OCI-M2 (cell line): ENCODE data around the gene TSPAN32.
"Not testable (repeated sequence)": the region's sequence is repeated elsewhere in the genome, so short reads cannot be mapped to it uniquely, and the experiment has no call there.

Experiments
- DNase-seq: peaks from one replicate; lab custom pipeline; 2025; ENCODE audit not compliant: unreplicated experiment; lab: John Stamatoyannopoulos, UW

TSPAN32 gene

DNA sequence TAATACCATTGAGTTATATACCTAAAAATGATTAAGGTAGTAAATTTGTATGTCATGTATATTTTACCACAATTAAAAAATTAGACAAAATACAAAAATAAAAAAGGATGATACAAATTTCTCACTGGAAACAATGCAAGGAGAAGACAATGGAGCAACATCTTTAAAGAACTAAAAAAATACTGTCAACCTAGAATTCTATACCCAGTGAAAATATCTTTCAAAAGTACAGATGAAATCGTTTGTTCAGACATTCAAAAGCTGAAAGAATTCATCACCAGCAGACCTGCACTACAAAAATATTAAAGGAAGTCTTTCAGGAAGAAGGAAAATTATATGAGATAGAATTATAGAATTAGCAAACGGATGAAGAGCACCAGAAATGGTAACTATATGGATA, 21.6 kb upstream of the TSPAN32 start:
- DNase-seq: no peak

- not testable (repeated sequence) for DNase-seq
Measured at GRCh38 chr11:2286350-2286749, 15.5 kb upstream of the TSPAN32 start.

DNA sequence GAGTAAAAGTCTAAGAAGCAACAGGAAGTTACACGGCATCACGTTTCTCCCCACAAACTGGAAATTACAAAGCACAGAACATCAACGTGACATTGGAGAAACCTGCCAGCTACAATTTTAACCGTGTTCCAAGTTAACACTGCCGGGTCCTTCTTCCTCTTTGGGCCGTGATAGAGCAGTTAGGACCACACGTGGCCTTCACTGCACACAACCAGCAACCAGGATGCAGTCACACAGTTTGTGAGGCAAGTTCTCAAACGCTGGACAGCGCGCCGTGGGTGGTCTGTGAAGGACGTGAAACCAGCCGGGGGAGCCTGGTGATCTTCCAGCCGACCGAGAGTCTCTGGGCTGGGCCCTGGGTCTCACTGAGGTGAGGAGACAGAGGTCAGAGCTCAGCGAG, 14.7 kb upstream of the TSPAN32 start:
- DNase-seq: no peak

DNA sequence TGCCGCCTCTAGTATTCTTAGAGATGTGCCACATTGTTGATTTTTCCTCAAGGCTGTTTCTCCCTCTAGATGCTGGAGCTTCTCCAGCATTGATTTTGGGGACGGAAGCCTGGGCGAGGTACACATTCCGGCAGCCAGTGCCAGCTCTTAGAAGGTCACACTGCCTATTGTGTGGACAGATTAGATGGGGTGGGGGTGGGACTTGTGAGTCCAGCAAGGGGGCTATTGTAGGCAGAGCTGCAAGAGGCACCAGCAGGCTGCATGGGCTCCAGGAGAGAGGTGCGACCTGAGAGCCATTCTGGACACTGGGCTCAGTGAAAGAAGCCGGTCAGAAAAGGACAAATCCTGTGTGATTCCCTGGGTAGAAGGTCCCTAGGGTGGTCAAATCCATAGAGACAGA, 12.5 kb upstream of the TSPAN32 start:
- DNase-seq: no peak

GRCh38 chr11:2289859-2290258, 12.0 kb upstream of the TSPAN32 start:
- DNase-seq: no peak

DNA sequence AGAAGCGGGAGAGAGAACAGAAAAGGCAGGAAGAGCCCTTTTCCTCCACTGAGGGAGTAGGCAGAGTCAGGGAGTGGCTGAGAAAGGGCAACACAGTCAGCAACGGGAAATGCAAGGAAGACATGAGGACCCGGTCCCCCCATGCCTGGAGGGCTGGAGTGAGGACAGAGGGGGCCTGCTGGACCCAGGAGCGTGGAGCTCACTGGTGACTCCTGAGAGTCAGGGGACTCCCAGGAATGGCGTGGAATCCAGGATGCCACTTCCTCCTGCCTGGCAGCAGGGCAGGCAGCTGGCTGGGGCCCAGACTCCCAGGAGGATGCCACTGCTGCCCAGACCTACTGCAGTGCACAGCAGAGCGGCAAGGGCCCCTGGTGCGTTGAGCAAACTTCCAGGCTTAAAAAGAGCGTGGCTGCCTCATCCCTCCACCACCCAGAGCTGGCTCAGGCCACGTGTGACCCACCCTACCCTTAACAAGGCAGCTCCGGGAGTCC, 11.4 kb upstream of the TSPAN32 start:
- no peak for DNase-seq

- no peak for DNase-seq
Measured at GRCh38 chr11:2293531-2293971, 8.3 kb upstream of the TSPAN32 start.

DNA sequence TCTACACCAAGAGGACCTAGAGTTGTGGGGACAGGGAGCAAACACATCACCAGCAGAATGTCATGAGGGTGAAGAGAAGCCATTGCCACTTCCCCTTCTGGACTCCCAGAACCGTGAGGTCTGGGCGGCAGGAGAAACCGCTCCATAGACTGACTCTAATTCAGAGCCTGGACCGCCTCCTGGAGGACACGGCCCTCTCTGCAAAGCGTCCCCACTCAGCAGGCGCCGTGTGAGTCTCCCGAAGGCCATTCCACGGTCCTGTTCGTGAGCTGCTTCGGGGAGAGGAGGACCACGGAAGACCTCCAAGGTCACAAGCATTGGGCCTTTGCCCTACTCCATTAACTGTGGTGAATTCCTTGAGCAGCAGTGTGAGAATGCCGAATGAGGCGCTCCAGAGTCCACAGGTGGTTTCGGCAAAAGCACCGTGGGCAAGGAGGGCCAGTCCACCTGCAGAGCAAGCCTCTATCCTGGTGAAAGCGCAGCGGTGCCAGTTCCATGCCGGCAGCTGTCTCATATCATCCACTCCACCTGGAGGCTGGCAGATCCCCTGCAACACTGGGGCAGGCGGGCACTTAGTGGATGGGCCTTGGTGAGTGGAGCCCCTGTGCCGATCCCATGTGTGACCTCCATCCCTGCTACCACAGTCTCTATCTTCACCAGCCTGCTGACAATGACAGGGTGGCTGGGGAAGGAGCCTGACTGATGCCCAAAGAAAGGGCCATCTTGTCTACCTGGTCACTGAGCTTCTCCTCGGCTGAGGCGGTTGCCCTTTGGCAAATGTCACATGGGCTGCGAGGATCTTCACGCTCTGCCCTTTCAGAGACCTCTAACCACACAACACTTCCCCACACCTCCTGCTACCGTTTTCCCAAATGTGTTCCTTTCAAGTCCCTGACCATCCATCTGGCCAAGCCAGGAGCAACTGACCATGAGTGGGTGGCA, 7.6 kb upstream of the TSPAN32 start:
- no peak for DNase-seq

- no peak for DNase-seq
Measured at GRCh38 chr11:2294926-2295290, 6.9 kb upstream of the TSPAN32 start.

DNA sequence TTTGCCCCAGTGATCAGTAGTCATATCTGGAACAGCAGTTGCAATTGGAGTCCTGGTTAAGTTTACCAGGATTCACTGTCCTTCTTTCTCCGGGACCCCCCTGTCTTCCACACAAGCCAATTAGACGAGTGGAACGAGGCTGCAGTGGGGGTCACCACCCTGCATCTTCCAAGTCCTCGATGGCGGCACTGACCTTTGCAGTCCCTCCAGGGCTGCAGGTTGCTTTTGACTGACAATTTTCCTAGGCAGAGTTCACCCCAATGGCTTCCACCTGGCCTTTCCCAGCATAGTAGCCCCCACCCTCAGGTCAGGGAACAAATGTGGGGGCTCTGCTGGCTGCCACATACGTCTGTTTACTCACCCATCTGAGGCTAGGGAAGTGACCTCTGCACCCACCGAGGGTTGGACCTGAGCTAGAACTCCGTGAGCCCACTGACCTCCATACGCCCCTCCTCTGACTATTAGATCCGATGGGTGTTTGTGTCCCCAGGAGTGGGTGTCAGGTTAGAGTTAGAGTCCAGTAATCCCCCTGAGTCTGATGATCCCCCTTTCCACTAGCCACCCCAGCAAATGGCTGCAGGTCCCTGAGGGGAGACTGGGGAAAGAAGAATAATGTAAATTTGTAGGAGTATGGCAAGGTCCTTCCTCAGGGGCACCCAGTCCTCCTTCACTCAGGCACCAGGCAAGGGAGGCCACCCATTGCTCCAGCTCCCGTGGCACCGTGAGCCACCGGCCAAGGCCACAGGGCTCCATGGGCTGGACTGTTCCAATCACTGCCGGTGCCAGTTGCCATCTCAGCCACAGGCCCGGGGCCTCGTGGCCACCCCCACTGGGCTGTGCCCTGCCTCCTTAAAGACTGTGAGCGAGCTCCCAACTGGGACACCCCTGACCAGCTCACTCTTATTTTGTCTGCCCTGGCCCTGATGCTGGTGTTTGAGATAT, 5.6 kb upstream of the TSPAN32 start:
- no peak for DNase-seq

DNA sequence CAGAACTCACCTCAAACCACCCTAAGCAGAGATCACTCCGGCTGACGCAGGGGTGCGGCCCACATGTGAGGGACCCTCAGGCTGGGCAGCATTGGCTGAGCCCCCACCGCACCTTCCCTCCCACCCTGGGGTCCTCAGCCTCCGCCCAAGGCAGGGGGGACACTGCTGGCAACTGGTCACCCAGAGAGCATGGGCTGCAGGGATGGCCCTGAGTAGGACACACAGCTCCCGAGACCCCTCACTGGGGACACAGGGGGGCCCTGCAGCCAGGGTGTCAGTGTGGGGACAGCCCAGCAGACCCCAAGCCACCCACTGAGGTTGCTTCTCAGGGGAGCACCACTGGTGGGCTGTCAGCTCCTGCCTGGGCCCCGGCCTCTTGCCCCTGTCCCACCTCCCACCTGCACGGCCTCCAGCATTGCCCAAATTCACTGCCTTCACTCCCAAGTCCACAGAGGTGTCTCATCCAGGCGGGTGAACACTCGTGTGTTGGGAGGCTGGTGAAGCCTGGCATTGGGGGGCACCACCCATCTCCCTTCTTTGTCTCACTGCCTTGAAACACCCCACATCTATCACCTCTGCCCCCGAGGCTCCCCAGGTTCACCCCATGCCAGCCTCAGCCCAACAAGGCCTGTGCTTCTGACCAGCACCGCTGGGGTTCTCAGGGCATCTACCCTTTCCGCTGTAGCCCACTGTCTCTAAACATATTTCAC, 4.7 kb upstream of the TSPAN32 start:
- DNase-seq: no peak

- no peak for DNase-seq
Measured at GRCh38 chr11:2297623-2298030, 4.2 kb upstream of the TSPAN32 start.

DNA sequence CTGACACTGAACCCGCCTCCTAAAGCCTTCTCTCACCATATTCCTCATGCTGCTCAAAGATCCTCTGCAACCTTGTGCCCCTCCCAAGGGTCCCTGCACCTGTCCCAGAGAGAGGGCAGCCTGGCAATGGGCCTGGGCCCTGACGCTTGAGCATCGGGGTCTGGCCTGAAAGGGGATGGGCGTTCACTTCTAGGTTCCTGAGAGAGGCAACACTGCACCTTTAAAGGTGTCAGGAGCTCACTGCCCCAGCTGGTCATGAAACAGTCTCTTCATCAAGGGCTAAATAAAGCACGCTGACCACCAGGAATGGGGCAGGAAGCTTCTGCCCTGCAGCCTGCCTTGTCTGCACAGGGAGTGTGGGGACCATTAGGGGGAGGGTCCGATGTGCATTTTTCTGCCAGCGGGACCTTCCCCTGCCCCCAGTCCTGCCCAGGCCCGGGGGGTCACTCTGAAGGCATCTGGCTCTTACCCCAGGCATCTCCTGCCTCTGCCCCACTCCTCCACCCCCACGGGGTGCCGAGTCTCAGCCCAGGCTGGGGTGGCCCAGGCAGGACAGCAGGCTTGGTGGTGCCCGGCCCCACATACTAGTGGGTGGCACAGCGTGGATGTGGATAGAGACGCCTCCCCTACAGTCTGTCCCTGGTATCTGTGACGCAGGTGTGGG, 3.5 kb upstream of the TSPAN32 start:
- no peak for DNase-seq

- DNase-seq: no peak
Measured at GRCh38 chr11:2298795-2299761, 2.7 kb upstream of the TSPAN32 start.

DNA sequence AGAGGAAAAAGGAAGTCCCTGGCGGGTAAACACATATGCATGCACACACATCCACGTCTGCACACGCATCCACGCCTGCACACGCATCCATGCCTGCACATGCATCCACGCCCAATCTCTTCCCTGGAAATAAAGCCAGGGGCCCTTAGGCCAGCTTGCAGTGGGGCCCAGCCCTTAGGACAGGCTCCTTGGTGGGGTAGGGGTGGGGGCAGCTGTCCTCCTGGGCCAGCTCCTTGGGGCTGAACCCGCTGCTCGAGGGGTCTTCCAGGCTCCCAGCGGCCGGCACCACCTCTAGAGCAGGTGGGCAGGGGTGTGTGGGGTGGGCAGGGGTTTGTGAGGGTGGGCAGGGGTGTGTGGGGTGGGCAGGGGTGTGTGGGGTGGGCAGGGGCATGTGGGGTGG, 2.0 kb upstream of the TSPAN32 start:
- no peak for DNase-seq

- DNase-seq: no peak
Measured at GRCh38 chr11:2300290-2300935, 1.4 kb upstream of the TSPAN32 start.

GRCh38 chr11:2300936-2301630, 730 bp upstream of the TSPAN32 start:
- no peak for DNase-seq

GRCh38 chr11:2302306-2302895, 588 bp downstream of the TSPAN32 start:
- no peak for DNase-seq
